DND-41 (cell line): ENCODE results near the gene NUDT4.

Source experiments
- ATAC-seq: fragments of 200-7000 bp; cut with Tn5 transposase; 3 replicates; pipeline ENCODE4 v1.9.1; 2021; ENCODE audit warnings: low read depth; ENCODE audit not compliant: insufficient read depth
- DNase-seq: peaks from one replicate; pipeline ENCODE4 v3.0.0-alpha.2; 2020
- H2AFZ ChIP-seq: 2 replicates; pipeline ENCODE4 v1.6.0; 2012; ENCODE audit warnings: low read depth, low read length
- H3K27ac ChIP-seq: 2 replicates; pipeline ENCODE4 v1.5.1; 2012; ENCODE audit warnings: low read length, inconsistent platforms
- H3K27me3 ChIP-seq: fragments of 200-600 bp; sonication (generic); 2 replicates; pipeline ENCODE4 v1.6.0; 2012; ENCODE audit warnings: low read length, mild to moderate bottlenecking, inconsistent platforms; ENCODE audit not compliant: insufficient read depth, poor library complexity
- H3K36me3 ChIP-seq: 2 replicates; pipeline ENCODE4 v1.5.1; 2012; ENCODE audit warnings: low read length, inconsistent platforms; ENCODE audit not compliant: insufficient read depth
- H3K4me1 ChIP-seq: 2 replicates; pipeline ENCODE4 v1.5.1; 2012; ENCODE audit warnings: mild to moderate bottlenecking, low read length; ENCODE audit not compliant: insufficient read depth
- H3K4me2 ChIP-seq: 2 replicates; pipeline ENCODE4 v1.6.0; 2012; ENCODE audit warnings: mild to moderate bottlenecking, moderate library complexity, low read length, inconsistent platforms; ENCODE audit not compliant: insufficient read depth
- H3K4me3 ChIP-seq, 2 experiments: fragments of 200-600 bp in 1 of 2; shearing (Covaris generic) in 1 of 2; 2 replicates each; pipeline ENCODE4 v1.5.1; 2012 to 2016; ENCODE audit warnings: inconsistent platforms in 2 of 2, low read length in 2 of 2, mild to moderate bottlenecking in 2 of 2, low read depth in 1 of 2, moderate library complexity in 1 of 2
- H3K79me2 ChIP-seq: 2 replicates; pipeline ENCODE4 v1.6.0; 2012; ENCODE audit warnings: low read length, inconsistent platforms; ENCODE audit not compliant: insufficient read depth
- H3K9ac ChIP-seq: 2 replicates; pipeline ENCODE4 v1.6.0; 2012; ENCODE audit warnings: low read depth, mild to moderate bottlenecking, inconsistent platforms, low read length, moderate library complexity
- H3K9me3 ChIP-seq: 2 replicates; pipeline ENCODE4 v1.5.1; 2012; ENCODE audit warnings: low read length, moderate library complexity, mild to moderate bottlenecking, inconsistent platforms; ENCODE audit not compliant: insufficient read depth, severe bottlenecking
- H4K20me1 ChIP-seq: 2 replicates; pipeline ENCODE4 v1.6.0; 2012; ENCODE audit warnings: low read length; ENCODE audit not compliant: insufficient read depth
- CTCF ChIP-seq: IDR thresholded peaks from 2 replicates; pipeline ENCODE4 v1.5.1; 2012; ENCODE audit warnings: borderline replicate concordance, low read length, moderate library complexity, mild to moderate bottlenecking; ENCODE audit not compliant: poor library complexity, severe bottlenecking; ENCODE audit errors: extremely low read depth
- EZH2 ChIP-seq: IDR thresholded peaks from 3 replicates; pipeline ENCODE4 v1.6.1; 2012; ENCODE audit warnings: borderline replicate concordance, low read depth, mild to moderate bottlenecking, moderate library complexity, low read length, inconsistent platforms; ENCODE audit not compliant: severe bottlenecking

The NUDT4 gene

GRCh38 chr12:93413064-93413463, 35.3 kb downstream of the NUDT4 start:
- no peak overlapping the region for H3K27ac ChIP-seq
- DNase-seq: no peak
- peaks cover 71% of the 10 kb centered on the region for H4K20me1 ChIP-seq
- no peaks in the 10 kb centered on the region for H3K27me3 ChIP-seq
- no peak overlapping the region for H2AFZ ChIP-seq
- TF ChIP-seq EZH2: no peak
- no peak overlapping the region for H3K9ac ChIP-seq
- peaks cover 32% of the 10 kb centered on the region for H3K36me3 ChIP-seq
- no peaks in the 10 kb centered on the region for H3K9me3 ChIP-seq
- ATAC-seq: no peak
- no peaks in the 10 kb centered on the region; the same call in 1 of the 2 replicates for H3K4me1 ChIP-seq
- H3K4me2 ChIP-seq: no peak overlapping the region
- H3K4me3 ChIP-seq: no peak overlapping the region
- H3K79me2 ChIP-seq: peaks cover 83% of the 10 kb centered on the region

GRCh38 chr12:93415723-93416464, 38.2 kb downstream of the NUDT4 start:
- H3K4me2 ChIP-seq: no peak overlapping the region
- H2AFZ ChIP-seq: no peak overlapping the region
- H3K36me3 ChIP-seq: peaks cover 8% of the 10 kb centered on the region; the same call in 1 of the 2 replicates
- no peak overlapping the region for H3K4me3 ChIP-seq
- no peak for TF ChIP-seq CTCF
- TF ChIP-seq EZH2: no peak
- H3K4me1 ChIP-seq: no peaks in the 10 kb centered on the region; the same call in 1 of the 2 replicates
- no peaks in the 10 kb centered on the region for H3K9me3 ChIP-seq
- DNase-seq: no peak
- no peak overlapping the region for H3K27ac ChIP-seq
- no peak for ATAC-seq
- no peak overlapping the region for H3K9ac ChIP-seq
- H3K27me3 ChIP-seq: no peaks in the 10 kb centered on the region
- peaks cover 100% of the 10 kb centered on the region for H3K79me2 ChIP-seq
- H4K20me1 ChIP-seq: peaks cover 87% of the 10 kb centered on the region

GRCh38 chr12:93417967-93418480, 40.3 kb downstream of the NUDT4 start:
- H4K20me1 ChIP-seq: peaks cover 90% of the 10 kb centered on the region
- no peak for ATAC-seq

More at GRCh38 chr12:93417967-93418480, 40.3 kb downstream of the NUDT4 start:
- Histone ChIP-seq H3K4me3 (no peak overlapping the region), H3K27me3 (no peaks in the 10 kb centered on the region), H3K4me2 (no peak overlapping the region), H2AFZ (no peak overlapping the region), H3K27ac (no peak overlapping the region), H3K36me3 (peaks cover 3% of the 10 kb centered on the region; the same call in 1 of the 2 replicates), H3K79me2 (peaks cover 100% of the 10 kb centered on the region), H3K9me3 (no peaks in the 10 kb centered on the region), H3K4me1 (no peaks in the 10 kb centered on the region; the same call in 1 of the 2 replicates), H3K9ac (no peak overlapping the region)
- no peak for DNase-seq
- no peak for TF ChIP-seq EZH2
- no peak for TF ChIP-seq CTCF
